ENCODE data around the gene MYO3B.
"Not testable (repeated sequence)": the region's sequence is repeated elsewhere in the genome, so short reads cannot be mapped to it uniquely, and the experiment has no call there.

MYO3B gene

GRCh38 chr2:170212625-170213280, 34.8 kb downstream of the MYO3B start:
- no peak for DNase-seq

GRCh38 chr2:170213281-170213625, 35.3 kb downstream of the MYO3B start:
- DNase-seq, result not testable (repeated sequence)

DNA sequence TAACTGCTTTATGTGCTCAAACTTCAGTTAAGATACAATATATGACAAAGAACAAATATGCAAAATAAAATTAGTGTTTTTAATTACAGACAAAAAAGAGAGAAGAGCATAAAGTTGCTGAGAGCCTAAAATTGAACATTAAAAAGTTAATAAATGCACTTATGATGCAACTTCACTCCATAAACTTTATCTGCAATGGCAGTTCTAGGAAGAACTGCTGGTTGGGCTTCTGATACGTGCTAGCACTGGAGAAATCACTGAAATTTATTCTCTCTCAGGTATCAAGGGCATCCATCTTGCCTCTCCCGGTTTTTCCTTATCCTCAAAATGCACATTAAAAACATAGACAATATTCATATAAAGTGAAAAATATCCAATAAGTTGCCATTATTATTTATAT, 35.7 kb downstream of the MYO3B start:
- no peak for DNase-seq

- no peak for DNase-seq
These were observed 36.5 kb downstream of the MYO3B start for GRCh38 chr2:170214309-170214948.

DNA sequence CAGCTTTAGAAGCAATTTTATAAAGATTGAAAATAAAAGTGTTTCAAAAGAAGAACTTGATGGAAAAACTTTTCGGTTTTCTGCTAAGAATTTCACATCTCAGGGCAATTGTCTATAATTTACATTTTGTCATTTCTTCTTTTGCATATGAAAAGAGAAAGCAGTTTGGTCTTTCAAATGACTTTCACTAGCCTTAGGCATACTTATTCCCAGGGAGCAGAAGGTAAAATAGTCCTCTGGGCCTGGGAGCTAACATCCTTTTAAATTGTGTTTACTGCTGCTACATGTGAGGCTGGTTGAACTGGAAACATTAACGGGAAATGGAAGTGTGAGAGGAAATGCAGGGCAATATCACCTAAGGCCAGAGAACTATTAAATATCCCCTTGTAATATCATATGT, 37.1 kb downstream of the MYO3B start:
- DNase-seq, result no peak

DNA sequence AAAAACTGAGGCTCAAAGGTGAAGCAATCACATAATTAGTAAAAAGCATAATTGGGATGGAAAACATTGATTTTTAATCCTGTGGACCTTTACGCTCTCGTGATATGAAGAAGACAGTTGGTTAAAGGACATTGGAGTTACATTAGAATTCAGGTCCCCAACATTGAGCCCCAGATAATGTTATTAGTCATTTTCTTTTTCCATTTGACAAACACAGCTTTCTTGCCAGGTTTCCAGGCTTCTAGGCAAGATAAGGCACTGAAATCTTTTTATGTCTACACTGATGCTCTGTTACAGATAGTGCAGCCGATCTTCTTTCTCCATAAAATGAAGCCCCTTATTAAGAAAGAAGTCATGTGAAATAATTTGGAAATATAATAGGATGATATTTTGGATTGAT, 38.5 kb downstream of the MYO3B start:
- no peak for DNase-seq

DNA sequence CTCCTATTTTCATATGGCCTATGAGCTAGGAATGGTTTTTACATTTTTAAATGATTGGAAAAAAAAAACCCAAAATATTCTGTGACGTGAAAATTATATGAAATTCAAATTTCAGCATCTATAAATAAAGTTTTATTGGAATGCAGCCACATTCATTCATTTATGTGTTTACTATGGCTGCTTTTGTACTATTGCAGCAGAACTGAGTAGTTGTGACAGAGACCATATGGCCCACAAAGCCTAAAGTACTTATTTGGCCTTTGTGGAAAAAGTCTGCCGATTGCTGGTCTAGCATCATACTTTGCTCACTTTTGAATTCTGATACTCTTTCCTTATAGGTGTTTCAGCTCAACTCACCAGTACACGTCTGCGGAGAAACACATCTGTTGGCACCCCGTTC, 39.0 kb downstream of the MYO3B start:
- DNase-seq, result no peak

DNA sequence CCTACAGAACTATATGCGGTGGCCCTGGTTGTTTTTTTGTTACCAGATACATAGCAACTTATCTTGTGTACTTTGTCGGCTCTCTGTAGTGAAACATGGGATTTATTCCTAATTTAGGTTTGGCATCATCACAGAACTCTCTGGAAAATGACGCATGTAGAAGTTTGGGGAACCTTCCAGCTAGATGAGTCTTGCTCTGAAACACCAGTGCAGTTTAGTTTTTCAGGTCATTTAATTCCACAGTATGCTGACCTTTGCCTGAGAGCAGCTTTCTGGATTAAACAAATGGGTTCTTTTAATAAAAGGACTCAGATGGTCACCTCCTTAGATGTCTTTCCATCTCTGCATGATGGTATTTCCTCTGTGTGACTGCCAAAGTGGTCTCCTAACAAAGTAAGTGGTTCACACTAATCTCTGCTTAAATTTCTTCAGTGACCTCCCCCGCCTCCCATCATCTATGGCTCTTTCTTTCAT, 39.9 kb downstream of the MYO3B start:
- DNase-seq, result no peak

GRCh38 chr2:170218456-170218855, 40.5 kb downstream of the MYO3B start:
- DNase-seq, result no peak

GRCh38 chr2:170218931-170219330, 41.0 kb downstream of the MYO3B start:
- no peak for DNase-seq

DNA sequence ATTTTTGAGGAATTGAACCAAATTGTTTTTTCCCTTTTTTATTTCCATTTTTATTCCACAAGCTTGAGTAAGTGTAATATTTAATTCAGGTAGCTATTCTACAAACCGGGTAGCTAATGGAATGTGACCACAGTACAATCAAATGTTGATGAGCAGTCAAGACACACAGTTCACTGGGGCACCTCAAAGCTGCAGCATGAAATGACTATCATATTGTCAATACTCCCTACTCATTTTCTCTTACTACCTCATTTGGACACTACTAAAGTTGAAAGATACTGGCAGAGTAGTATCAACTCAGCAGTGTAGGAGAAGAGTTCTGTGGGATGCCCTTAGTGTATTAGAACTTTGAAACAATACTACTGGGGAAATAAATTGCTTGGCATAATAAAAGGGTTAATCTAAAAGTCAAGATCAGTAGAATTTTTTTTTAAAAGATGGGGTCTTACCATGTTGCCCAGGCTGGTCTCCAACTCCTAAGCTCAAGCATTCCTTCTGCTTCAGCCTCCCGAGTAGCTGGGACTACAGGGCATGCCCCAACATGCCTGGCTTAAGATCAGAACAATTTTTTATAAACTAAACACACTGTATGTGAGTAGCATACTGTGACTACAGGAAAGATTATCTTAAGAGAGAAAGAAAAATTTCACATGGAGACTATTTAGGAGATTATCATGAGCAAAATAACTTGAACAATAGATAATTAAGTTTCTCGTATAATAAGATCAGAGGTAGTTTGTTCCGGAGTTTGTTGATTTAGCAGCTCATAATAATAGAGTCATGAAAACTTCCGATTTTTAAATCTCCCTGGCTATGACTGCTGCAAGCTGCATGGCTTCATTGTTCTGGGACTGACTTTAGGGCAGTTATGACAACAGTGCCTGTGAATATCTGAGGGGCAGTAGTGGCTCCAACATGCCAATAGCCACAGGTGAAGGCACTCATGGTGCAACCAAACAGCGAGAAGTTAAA, 43.7 kb downstream of the MYO3B start:
- DNase-seq, result no peak

- no peak for DNase-seq
These were observed 44.4 kb downstream of the MYO3B start for GRCh38 chr2:170222298-170222697.

DNA sequence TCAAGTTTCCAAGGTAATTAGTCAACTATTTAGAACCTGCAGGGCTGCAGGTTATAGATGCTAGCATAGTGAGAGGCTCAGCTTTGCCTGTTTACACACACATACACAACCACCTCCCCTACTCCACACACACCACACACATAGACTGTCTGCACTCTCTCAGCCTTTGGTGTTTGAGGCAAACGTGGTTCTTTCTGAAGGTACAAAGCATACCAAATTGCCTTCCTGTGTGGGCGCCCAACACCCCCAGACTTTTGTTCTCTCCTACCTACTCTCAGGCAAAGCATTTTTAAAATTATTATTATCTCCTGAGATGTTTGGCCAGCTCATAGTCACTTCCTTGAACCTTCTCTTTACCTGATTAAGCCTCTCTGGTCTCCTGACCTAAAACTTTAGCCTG, 44.9 kb downstream of the MYO3B start:
- DNase-seq, result no peak

- DNase-seq, result no peak
These were observed 46.8 kb downstream of the MYO3B start for GRCh38 chr2:170224692-170225294.

GRCh38 chr2:170226216-170226615, 48.3 kb downstream of the MYO3B start:
- DNase-seq, result no peak

- no peak for DNase-seq
These were observed 49.6 kb downstream of the MYO3B start for GRCh38 chr2:170227507-170227947.

DNA sequence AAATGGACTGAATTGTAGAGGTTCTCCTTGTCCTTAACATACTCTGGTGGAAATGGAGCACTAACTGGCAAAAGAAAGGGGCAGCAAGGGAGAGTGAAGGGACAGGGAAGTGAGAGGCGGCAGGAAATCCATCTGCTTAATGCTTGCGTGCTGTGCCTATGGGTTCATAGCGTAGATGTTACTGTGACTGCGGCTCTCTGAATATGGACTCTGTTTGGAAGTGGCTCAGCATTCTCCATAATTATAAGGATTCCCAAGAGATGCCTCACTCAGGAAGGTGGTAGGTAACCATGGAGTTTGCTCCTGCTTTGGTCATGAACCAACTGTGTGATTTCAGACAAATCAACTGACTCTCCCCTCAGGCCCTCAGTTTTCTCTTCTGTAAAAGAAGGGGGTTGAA, 50.0 kb downstream of the MYO3B start:
- DNase-seq, result no peak

DNA sequence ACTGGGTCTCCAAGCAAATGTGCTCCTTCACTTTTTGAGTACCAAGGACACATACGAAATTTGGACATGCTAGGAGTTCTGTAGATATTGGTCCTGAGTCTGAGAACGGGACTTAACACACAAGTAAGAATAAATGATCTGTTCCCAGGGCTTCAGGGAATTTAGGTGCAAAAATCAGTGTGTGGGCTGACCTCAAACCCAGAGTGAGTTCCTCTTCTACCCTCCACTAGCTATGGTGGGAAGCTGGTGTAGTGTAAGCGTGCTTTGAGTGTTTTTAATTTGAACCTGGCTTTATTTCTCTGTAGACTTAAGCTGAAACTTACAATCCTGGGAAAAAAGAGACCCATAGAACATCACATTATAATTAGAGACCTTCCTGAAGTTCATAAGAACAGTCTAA, 50.5 kb downstream of the MYO3B start:
- no peak for DNase-seq

DNA sequence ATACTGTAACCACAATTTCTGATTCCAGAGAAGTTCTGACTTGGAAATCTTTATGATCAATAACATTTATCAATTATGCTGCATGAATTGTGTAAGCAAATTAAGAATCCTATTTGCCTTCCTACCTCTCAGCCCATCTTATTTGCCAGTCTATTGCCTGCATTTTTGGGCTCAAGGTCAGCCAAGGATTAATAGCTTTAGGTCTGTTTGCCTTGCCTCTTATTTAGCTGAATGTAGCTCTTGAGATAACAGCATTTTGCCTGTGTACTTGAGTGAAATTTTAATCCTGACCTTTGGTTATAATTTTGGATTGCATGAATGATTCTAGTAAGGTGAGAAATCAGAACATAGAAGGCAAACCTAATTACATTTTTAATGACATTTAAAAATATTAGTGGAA, 51.2 kb downstream of the MYO3B start:
- no peak for DNase-seq

DNA sequence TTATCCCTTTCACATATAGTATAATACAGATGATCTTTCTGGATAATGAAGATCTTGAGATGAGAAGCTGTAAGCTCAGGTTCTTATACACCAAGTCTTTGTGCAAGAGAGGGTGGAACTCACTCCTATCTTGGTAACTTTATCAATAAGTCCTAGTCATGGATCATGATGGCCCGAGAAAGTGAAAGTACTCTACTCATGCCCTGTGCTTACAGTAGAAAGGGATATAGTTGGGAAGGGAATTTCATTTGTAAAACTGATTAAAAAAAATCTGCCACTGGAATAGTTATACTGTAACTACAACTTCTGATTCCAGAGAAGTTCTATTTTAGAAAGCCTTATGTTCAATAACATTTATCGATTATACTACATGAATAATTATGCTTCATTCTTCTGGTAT, 51.8 kb downstream of the MYO3B start:
- DNase-seq, result no peak

- no peak for DNase-seq
These were observed 58.1 kb downstream of the MYO3B start for GRCh38 chr2:170235860-170236679.

DNA sequence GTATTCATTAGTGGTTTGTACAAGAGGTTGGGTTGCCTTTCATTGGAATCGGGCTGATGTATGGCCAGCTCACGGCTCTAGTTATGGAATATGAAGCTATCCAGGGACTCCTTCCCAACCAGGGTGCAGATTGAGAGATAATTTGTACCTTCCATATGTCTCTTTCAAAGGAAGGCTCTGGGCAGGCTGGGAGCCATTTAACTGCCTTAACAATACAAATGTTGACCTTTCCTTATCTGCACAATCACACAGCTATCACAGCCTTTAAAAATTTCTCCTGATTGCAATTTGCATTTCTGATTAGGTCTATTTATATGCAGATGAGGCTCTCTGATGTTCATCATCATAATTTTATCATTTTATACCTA, 58.7 kb downstream of the MYO3B start:
- DNase-seq, result no peak

Measured in activated T-cell treated with anti-CD3 and anti-CD28 coated beads for 4 hours (primary cell).